HepG2 (cell line): ENCODE results near the gene GPER1. TPM values are rescaled to one million over a fixed set of nuclear protein-coding genes. Genes with fewer than 3 reads are reported as not detected.
A peak's percentile ranks its signal among the peaks of the same experiment; 100 is the strongest.

Experiments used
- CEBPB ChIP-seq: IDR thresholded peaks from 2 replicates; pipeline ENCODE4 v1.6.1; 2011; ENCODE audit warnings: low read depth, low read length, improper control_type of control experiment, borderline replicate concordance
- CREB1 ChIP-seq, 2 experiments: fragments of 450-650 bp in 1 of 2; IDR thresholded peaks; 2 replicates each; pipeline ENCODE4 v1.6.1; 2016 to 2017; ENCODE audit warnings: control low read depth in 1 of 2, mild to moderate bottlenecking in 1 of 2, missing compliant biosample characterization in 1 of 2, missing genetic modification characterization in 1 of 2
- ERF ChIP-seq: IDR thresholded peaks from 2 replicates; pipeline ENCODE4 v1.6.1; 2018; ENCODE audit warnings: missing biosample characterization, missing genetic modification reagents
- HIC2 ChIP-seq: sonication (generic); formaldehyde crosslinking; IDR thresholded peaks from 2 replicates; pipeline ENCODE4 v1.9.0; 2022; ENCODE audit warnings: low read depth, missing genetic modification reagents
- HNRNPK ChIP-seq: fragments of 200-400 bp; formaldehyde crosslinking; IDR thresholded peaks from 2 replicates; pipeline ENCODE4 v1.6.1; 2018; ENCODE audit warnings: low read length, low read depth, moderate library complexity, mild to moderate bottlenecking; ENCODE audit not compliant: poor library complexity, severe bottlenecking
- KMT2A ChIP-seq: sonication (generic); formaldehyde crosslinking; IDR thresholded peaks from 2 replicates; pipeline ENCODE4 v1.4.0; 2020; ENCODE audit warnings: missing genetic modification reagents
- MAFF ChIP-seq: IDR thresholded peaks from 2 replicates; pipeline ENCODE4 v1.6.1; 2011; ENCODE audit warnings: low read depth, low read length, improper control_type of control experiment
- NFE2 ChIP-seq: sonication (generic); formaldehyde crosslinking; IDR thresholded peaks from 2 replicates; pipeline ENCODE4 v1.4.0; 2020; ENCODE audit warnings: missing genetic modification reagents
- PTBP1 ChIP-seq: fragments of 200-400 bp; formaldehyde crosslinking; IDR thresholded peaks from 2 replicates; pipeline ENCODE4 v1.6.1; 2018; ENCODE audit warnings: low read length, low read depth; ENCODE audit not compliant: poor library complexity, severe bottlenecking
- ZBTB20 ChIP-seq: sonication (generic); formaldehyde crosslinking; IDR thresholded peaks from 2 replicates; pipeline ENCODE4 v1.8.1; 2023; ENCODE audit warnings: missing genetic modification reagents, low read depth, mild to moderate bottlenecking, borderline replicate concordance
- ZNF562 ChIP-seq: sonication (generic); formaldehyde crosslinking; IDR thresholded peaks from 2 replicates; pipeline ENCODE4 v1.8.0; 2022; ENCODE audit warnings: missing genetic modification reagents, borderline replicate concordance
- ZNF737 ChIP-seq: sonication (generic); formaldehyde crosslinking; IDR thresholded peaks from 2 replicates; pipeline ENCODE4 v1.5.0; 2020; ENCODE audit warnings: missing genetic modification reagents, mild to moderate bottlenecking, borderline replicate concordance
- ZNF773 ChIP-seq: sonication (generic); formaldehyde crosslinking; IDR thresholded peaks from 2 replicates; pipeline ENCODE4 v1.4.0; 2020; ENCODE audit warnings: missing genetic modification reagents, borderline replicate concordance
- ZNF780A ChIP-seq: sonication (generic); formaldehyde crosslinking; IDR thresholded peaks from 2 replicates; pipeline ENCODE4 v1.8.0; 2022; ENCODE audit warnings: mild to moderate bottlenecking, missing genetic modification reagents, moderate library complexity
- polyA plus RNA-seq, 8 experiments: library from polyadenylated mRNA; depleted of rRNA in 3 of 8; stranded (reverse) in 7 of 8; unstranded in 1 of 8; fragments of >200 nt; fragmentation: Illumina TruSeq in 4 of 8; extraction: Trizol in 4 of 8; gene quantifications; 2 replicates each; pipeline versions ENCODE4 v1.2.1 to v1.2.3, GENCODE V29; 2011 to 2016; ENCODE audit warnings: low read depth in 4 of 8, missing spikeins in 1 of 8, mixed read lengths in 1 of 8; ENCODE audit not compliant: insufficient read depth in 1 of 8
- total RNA-seq, 5 experiments: library from RNA; depleted of rRNA; stranded (reverse); fragments of >200 nt; fragmentation: Illumina TruSeq; extraction: Trizol; gene quantifications; 2 replicates each; pipeline ENCODE4 v1.2.3, GENCODE V29; 2016; ENCODE audit warnings: low read depth in 1 of 5
- TF ChIP-seq, protein P1 (sequence below): sonication (generic); formaldehyde crosslinking; IDR thresholded peaks from 2 replicates; pipeline ENCODE4 v1.8.0; 2022; ENCODE audit warnings: mild to moderate bottlenecking, missing genetic modification reagents, moderate library complexity
- TF ChIP-seq, protein P2 (sequence below): sonication (generic); formaldehyde crosslinking; IDR thresholded peaks from 2 replicates; pipeline ENCODE4 v1.5.1; 2020; ENCODE audit warnings: mild to moderate bottlenecking, missing genetic modification reagents, moderate library complexity
- TF ChIP-seq, protein P3 (sequence below): IDR thresholded peaks from 2 replicates; pipeline ENCODE4 v1.6.1; 2012; ENCODE audit warnings: low read length, improper control_type of control experiment

Gene GPER1
- total and polyA plus RNA-seq, 2 of the 13 experiments (the other 11 are each of a cell fraction or from before 2014, with no cell fraction given), result 12.7 to 19.7 TPM

- TF ChIP-seq CEBPB (peak; percentile 81; the same call in 1 of the 2 replicates), ZNF773 (CRISPR knock-in tag) (no peak), ZNF562 (CRISPR knock-in tag) (no peak), ZBTB20 (CRISPR knock-in tag) (no peak), PTBP1 (peak; percentile 40), KMT2A (peak; percentile 39), ZNF780A (CRISPR knock-in tag) (no peak), NFE2 (no peak), ERF (CRISPR knock-in tag) (no peak; the same call in 1 of the 2 replicates), MAFF (peak; percentile 96), CREB1 (IDR thresholded peaks at IDR 0.05) (no peak), CREB1 (CRISPR knock-in tag; IDR thresholded peaks at IDR 0.05) (no peak), HIC2 (no peak), HNRNPK (no peak), ZNF737 (no peak)
- TF ChIP-seq, protein P1, sequence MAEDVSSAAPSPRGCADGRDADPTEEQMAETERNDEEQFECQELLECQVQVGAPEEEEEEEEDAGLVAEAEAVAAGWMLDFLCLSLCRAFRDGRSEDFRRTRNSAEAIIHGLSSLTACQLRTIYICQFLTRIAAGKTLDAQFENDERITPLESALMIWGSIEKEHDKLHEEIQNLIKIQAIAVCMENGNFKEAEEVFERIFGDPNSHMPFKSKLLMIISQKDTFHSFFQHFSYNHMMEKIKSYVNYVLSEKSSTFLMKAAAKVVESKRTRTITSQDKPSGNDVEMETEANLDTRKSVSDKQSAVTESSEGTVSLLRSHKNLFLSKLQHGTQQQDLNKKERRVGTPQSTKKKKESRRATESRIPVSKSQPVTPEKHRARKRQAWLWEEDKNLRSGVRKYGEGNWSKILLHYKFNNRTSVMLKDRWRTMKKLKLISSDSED (CRISPR knock-in tag), result no peak
- TF ChIP-seq, protein P2, sequence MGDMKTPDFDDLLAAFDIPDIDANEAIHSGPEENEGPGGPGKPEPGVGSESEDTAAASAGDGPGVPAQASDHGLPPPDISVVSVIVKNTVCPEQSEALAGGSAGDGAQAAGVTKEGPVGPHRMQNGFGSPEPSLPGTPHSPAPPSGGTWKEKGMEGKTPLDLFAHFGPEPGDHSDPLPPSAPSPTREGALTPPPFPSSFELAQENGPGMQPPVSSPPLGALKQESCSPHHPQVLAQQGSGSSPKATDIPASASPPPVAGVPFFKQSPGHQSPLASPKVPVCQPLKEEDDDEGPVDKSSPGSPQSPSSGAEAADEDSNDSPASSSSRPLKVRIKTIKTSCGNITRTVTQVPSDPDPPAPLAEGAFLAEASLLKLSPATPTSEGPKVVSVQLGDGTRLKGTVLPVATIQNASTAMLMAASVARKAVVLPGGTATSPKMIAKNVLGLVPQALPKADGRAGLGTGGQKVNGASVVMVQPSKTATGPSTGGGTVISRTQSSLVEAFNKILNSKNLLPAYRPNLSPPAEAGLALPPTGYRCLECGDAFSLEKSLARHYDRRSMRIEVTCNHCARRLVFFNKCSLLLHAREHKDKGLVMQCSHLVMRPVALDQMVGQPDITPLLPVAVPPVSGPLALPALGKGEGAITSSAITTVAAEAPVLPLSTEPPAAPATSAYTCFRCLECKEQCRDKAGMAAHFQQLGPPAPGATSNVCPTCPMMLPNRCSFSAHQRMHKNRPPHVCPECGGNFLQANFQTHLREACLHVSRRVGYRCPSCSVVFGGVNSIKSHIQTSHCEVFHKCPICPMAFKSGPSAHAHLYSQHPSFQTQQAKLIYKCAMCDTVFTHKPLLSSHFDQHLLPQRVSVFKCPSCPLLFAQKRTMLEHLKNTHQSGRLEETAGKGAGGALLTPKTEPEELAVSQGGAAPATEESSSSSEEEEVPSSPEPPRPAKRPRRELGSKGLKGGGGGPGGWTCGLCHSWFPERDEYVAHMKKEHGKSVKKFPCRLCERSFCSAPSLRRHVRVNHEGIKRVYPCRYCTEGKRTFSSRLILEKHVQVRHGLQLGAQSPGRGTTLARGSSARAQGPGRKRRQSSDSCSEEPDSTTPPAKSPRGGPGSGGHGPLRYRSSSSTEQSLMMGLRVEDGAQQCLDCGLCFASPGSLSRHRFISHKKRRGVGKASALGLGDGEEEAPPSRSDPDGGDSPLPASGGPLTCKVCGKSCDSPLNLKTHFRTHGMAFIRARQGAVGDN, result peak; percentile 77
- TF ChIP-seq, protein P3, sequence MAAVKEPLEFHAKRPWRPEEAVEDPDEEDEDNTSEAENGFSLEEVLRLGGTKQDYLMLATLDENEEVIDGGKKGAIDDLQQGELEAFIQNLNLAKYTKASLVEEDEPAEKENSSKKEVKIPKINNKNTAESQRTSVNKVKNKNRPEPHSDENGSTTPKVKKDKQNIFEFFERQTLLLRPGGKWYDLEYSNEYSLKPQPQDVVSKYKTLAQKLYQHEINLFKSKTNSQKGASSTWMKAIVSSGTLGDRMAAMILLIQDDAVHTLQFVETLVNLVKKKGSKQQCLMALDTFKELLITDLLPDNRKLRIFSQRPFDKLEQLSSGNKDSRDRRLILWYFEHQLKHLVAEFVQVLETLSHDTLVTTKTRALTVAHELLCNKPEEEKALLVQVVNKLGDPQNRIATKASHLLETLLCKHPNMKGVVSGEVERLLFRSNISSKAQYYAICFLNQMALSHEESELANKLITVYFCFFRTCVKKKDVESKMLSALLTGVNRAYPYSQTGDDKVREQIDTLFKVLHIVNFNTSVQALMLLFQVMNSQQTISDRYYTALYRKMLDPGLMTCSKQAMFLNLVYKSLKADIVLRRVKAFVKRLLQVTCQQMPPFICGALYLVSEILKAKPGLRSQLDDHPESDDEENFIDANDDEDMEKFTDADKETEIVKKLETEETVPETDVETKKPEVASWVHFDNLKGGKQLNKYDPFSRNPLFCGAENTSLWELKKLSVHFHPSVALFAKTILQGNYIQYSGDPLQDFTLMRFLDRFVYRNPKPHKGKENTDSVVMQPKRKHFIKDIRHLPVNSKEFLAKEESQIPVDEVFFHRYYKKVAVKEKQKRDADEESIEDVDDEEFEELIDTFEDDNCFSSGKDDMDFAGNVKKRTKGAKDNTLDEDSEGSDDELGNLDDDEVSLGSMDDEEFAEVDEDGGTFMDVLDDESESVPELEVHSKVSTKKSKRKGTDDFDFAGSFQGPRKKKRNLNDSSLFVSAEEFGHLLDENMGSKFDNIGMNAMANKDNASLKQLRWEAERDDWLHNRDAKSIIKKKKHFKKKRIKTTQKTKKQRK, result no peak
Measured at GRCh38 chr7:1044189-1045068, 43.5 kb upstream of the GPER1 start, which contains the start of gene GPR146 (continued).
